WTC11 (cell line): ENCODE measurements around the gene SARDH.

Experiments used
- E2F1 ChIP-seq: sonication (generic); formaldehyde crosslinking; IDR thresholded peaks from 2 replicates; pipeline ENCODE4 v1.8.0; 2022; ENCODE audit warnings: mild to moderate bottlenecking, missing genetic modification reagents
- JAZF1 ChIP-seq: fragments of 250-450 bp; sonication (Bioruptor Pico); IDR thresholded peaks from 2 replicates; pipeline ENCODE4 v1.9.0; 2021; ENCODE audit warnings: moderate library complexity, mild to moderate bottlenecking, inconsistent platforms
- NFYB ChIP-seq: sonication (generic); formaldehyde crosslinking; conservative IDR thresholded peaks from 2 replicates; pipeline ENCODE4 v1.8.0; 2022; ENCODE audit warnings: low read depth, missing genetic modification reagents
- NR3C1 ChIP-seq: sonication (generic); formaldehyde crosslinking; conservative IDR thresholded peaks from 2 replicates; pipeline ENCODE4 v1.8.1; 2023; ENCODE audit warnings: low read depth, mild to moderate bottlenecking, missing genetic modification reagents
- TEAD1 ChIP-seq: sonication (generic); formaldehyde crosslinking; IDR thresholded peaks from 2 replicates; pipeline ENCODE4 v1.8.0; 2022; ENCODE audit warnings: mild to moderate bottlenecking, missing genetic modification reagents
- TP53 ChIP-seq: sonication (generic); formaldehyde crosslinking; IDR thresholded peaks from 2 replicates; pipeline ENCODE4 v1.8.1; 2023; ENCODE audit warnings: mild to moderate bottlenecking, missing genetic modification reagents
- ZNF232 ChIP-seq: sonication (generic); formaldehyde crosslinking; IDR thresholded peaks from 2 replicates; pipeline ENCODE4 v1.8.0; 2022; ENCODE audit warnings: mild to moderate bottlenecking, missing genetic modification reagents
- ZNF423 ChIP-seq: fragments of 250-450 bp; sonication (Bioruptor Pico); IDR thresholded peaks from 2 replicates; pipeline ENCODE4 v2.1.2; 2022; ENCODE audit warnings: mild to moderate bottlenecking, moderate library complexity
- TF ChIP-seq, protein P1 (sequence below): fragments of 200-600 bp; IDR thresholded peaks from 2 replicates; pipeline ENCODE4 v1.8.0; 2022; ENCODE audit warnings: antibody characterized with exemption
- TF ChIP-seq, protein P2 (sequence below): sonication (generic); formaldehyde crosslinking; IDR thresholded peaks from 2 replicates; pipeline ENCODE4 v1.8.1; 2022; ENCODE audit warnings: low read depth, mild to moderate bottlenecking, moderate library complexity, missing genetic modification reagents, borderline replicate concordance
- TF ChIP-seq, protein P3 (sequence below): sonication (generic); formaldehyde crosslinking; IDR thresholded peaks from 2 replicates; pipeline ENCODE4 v1.8.0; 2023; ENCODE audit warnings: missing genetic modification reagents, mild to moderate bottlenecking, borderline replicate concordance
- TF ChIP-seq, protein P4 (sequence below): sonication (generic); formaldehyde crosslinking; IDR thresholded peaks from 2 replicates; pipeline ENCODE4 v1.8.0; 2022; ENCODE audit warnings: mild to moderate bottlenecking, missing genetic modification reagents
- TF ChIP-seq, protein P5 (sequence below): sonication (generic); formaldehyde crosslinking; IDR thresholded peaks from 2 replicates; pipeline ENCODE4 v1.8.1; 2023; ENCODE audit warnings: mild to moderate bottlenecking, missing genetic modification reagents, moderate library complexity
- TF ChIP-seq, protein P6 (sequence below): sonication (generic); formaldehyde crosslinking; IDR thresholded peaks from 2 replicates; pipeline ENCODE4 v1.8.1; 2023; ENCODE audit warnings: mild to moderate bottlenecking, missing genetic modification reagents

DNA sequence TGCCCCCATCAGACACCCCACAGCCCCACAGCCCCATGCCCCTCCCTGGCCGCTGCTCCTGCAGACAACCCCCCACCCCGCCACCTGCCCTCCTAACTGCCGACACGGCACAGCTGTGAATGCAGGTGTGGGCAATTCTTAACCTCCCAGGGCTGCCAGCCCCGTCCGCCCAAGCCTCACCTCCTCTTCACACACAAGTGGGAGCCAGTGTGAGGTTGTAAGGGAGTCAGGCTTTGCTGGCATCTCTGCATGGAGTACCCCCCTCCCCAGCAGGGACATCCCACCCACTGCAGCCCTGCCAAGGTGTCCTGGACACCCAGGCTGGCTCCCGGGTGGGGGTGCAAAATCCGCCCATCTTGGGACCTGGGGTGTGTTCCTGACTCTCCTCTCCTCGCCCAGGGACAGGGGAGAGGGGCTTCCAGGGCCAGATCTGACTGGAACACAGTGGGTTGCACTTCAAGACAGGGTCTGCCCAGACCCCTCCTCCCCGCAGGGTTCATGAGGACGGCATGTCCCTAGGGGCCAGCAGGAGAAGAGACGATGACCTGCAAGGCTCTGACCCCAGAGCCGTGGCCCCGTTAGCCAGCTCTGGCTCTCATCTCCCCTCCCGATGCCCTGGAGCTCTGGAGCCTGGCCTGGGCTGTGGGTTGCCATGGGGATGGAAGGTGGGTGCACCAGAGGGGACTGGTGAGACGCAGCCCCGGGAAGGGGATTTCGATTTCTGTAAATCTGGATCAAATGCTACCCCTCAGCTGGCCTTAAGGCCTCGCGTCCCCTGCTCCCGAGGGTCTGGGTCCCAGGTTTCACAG, 34.4 kb downstream of the SARDH start:
- TF ChIP-seq, protein P1, sequence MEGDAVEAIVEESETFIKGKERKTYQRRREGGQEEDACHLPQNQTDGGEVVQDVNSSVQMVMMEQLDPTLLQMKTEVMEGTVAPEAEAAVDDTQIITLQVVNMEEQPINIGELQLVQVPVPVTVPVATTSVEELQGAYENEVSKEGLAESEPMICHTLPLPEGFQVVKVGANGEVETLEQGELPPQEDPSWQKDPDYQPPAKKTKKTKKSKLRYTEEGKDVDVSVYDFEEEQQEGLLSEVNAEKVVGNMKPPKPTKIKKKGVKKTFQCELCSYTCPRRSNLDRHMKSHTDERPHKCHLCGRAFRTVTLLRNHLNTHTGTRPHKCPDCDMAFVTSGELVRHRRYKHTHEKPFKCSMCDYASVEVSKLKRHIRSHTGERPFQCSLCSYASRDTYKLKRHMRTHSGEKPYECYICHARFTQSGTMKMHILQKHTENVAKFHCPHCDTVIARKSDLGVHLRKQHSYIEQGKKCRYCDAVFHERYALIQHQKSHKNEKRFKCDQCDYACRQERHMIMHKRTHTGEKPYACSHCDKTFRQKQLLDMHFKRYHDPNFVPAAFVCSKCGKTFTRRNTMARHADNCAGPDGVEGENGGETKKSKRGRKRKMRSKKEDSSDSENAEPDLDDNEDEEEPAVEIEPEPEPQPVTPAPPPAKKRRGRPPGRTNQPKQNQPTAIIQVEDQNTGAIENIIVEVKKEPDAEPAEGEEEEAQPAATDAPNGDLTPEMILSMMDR = no peak
- TF ChIP-seq, protein P2, sequence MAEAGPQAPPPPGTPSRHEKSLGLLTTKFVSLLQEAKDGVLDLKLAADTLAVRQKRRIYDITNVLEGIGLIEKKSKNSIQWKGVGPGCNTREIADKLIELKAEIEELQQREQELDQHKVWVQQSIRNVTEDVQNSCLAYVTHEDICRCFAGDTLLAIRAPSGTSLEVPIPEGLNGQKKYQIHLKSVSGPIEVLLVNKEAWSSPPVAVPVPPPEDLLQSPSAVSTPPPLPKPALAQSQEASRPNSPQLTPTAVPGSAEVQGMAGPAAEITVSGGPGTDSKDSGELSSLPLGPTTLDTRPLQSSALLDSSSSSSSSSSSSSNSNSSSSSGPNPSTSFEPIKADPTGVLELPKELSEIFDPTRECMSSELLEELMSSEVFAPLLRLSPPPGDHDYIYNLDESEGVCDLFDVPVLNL (CRISPR knock-in tag) = no peak
- TF ChIP-seq, protein P3, sequence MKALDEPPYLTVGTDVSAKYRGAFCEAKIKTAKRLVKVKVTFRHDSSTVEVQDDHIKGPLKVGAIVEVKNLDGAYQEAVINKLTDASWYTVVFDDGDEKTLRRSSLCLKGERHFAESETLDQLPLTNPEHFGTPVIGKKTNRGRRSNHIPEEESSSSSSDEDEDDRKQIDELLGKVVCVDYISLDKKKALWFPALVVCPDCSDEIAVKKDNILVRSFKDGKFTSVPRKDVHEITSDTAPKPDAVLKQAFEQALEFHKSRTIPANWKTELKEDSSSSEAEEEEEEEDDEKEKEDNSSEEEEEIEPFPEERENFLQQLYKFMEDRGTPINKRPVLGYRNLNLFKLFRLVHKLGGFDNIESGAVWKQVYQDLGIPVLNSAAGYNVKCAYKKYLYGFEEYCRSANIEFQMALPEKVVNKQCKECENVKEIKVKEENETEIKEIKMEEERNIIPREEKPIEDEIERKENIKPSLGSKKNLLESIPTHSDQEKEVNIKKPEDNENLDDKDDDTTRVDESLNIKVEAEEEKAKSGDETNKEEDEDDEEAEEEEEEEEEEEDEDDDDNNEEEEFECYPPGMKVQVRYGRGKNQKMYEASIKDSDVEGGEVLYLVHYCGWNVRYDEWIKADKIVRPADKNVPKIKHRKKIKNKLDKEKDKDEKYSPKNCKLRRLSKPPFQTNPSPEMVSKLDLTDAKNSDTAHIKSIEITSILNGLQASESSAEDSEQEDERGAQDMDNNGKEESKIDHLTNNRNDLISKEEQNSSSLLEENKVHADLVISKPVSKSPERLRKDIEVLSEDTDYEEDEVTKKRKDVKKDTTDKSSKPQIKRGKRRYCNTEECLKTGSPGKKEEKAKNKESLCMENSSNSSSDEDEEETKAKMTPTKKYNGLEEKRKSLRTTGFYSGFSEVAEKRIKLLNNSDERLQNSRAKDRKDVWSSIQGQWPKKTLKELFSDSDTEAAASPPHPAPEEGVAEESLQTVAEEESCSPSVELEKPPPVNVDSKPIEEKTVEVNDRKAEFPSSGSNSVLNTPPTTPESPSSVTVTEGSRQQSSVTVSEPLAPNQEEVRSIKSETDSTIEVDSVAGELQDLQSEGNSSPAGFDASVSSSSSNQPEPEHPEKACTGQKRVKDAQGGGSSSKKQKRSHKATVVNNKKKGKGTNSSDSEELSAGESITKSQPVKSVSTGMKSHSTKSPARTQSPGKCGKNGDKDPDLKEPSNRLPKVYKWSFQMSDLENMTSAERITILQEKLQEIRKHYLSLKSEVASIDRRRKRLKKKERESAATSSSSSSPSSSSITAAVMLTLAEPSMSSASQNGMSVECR = no peak
- TF ChIP-seq, protein P4, sequence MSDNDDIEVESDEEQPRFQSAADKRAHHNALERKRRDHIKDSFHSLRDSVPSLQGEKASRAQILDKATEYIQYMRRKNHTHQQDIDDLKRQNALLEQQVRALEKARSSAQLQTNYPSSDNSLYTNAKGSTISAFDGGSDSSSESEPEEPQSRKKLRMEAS = no peak
- TF ChIP-seq NR3C1 (CRISPR knock-in tag) (no peak), TP53 (CRISPR knock-in tag) (no peak), TEAD1 (CRISPR knock-in tag) (no peak), ZNF423 (CRISPR knock-in tag) (no peak), E2F1 (CRISPR knock-in tag) (no peak), ZNF232 (CRISPR knock-in tag) (no peak), JAZF1 (CRISPR knock-in tag) (no peak), NFYB (CRISPR knock-in tag) (no peak)
- TF ChIP-seq, protein P5, sequence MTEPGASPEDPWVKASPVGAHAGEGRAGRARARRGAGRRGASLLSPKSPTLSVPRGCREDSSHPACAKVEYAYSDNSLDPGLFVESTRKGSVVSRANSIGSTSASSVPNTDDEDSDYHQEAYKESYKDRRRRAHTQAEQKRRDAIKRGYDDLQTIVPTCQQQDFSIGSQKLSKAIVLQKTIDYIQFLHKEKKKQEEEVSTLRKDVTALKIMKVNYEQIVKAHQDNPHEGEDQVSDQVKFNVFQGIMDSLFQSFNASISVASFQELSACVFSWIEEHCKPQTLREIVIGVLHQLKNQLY (CRISPR knock-in tag) = no peak
- TF ChIP-seq, protein P6, sequence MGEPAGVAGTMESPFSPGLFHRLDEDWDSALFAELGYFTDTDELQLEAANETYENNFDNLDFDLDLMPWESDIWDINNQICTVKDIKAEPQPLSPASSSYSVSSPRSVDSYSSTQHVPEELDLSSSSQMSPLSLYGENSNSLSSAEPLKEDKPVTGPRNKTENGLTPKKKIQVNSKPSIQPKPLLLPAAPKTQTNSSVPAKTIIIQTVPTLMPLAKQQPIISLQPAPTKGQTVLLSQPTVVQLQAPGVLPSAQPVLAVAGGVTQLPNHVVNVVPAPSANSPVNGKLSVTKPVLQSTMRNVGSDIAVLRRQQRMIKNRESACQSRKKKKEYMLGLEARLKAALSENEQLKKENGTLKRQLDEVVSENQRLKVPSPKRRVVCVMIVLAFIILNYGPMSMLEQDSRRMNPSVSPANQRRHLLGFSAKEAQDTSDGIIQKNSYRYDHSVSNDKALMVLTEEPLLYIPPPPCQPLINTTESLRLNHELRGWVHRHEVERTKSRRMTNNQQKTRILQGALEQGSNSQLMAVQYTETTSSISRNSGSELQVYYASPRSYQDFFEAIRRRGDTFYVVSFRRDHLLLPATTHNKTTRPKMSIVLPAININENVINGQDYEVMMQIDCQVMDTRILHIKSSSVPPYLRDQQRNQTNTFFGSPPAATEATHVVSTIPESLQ (CRISPR knock-in tag) = no peak
